ENCODE data around the gene RPH3AL. TPM values are rescaled to one million over a fixed set of nuclear protein-coding genes. Genes with fewer than 3 reads are reported as not detected.
"Not testable (repeated sequence)": the region's sequence is repeated elsewhere in the genome, so short reads cannot be mapped to it uniquely, and the experiment has no call there.

The RPH3AL gene
- total and polyA plus RNA-seq, 2 of the 8 experiments (the other 6 are each of a cell fraction or from before 2014, with no cell fraction given): 5.6 to 5.8 TPM

GRCh38 chr17:366657-367615 lies 14.3 kb upstream of the RPH3AL start:
- H2BK12ac ChIP-seq (ENCODE audit: low read depth, low read length); H3K56ac ChIP-seq (replicated peaks; ENCODE audit: insufficient read length, low read depth, low read length); DNase-seq (ENCODE audit: low read depth in 1 of 2, low spot score in 2 of 2); H4K5ac ChIP-seq (ENCODE audit: insufficient read length, low read depth, low read length); H3K79me2 ChIP-seq (ENCODE audit: control insufficient read depth in 1 of 2, insufficient read depth in 2 of 2, low read length in 2 of 2); H3K9me3 ChIP-seq (ENCODE audit: insufficient read depth in 2 of 2, low read depth in 1 of 2, low read length in 1 of 2); H3K79me1 ChIP-seq (ENCODE audit: low read depth, low read length); H3K4me2 ChIP-seq (ENCODE audit: insufficient read depth in 1 of 2, low read depth in 2 of 2, low read length in 2 of 2); H4K91ac ChIP-seq (replicated peaks; ENCODE audit: insufficient read length, low read length); H2AK5ac ChIP-seq (ENCODE audit: low read depth, low read length); CTCF ChIA-PET (ENCODE audit: partially characterized antibody); H3K9ac ChIP-seq (replicated peaks in 1 of 4; ENCODE audit: extremely low read depth in 1 of 4, low read depth in 3 of 4, low read length in 3 of 4); H3K36me3 ChIP-seq (ENCODE audit: control insufficient read depth in 2 of 4, insufficient read depth in 4 of 4, low read length in 3 of 4); H3K18ac ChIP-seq (ENCODE audit: extremely low read depth, low read length); H2AFZ ChIP-seq (ENCODE audit: low read length); H3K4me1 ChIP-seq (replicated peaks in 1 of 4; ENCODE audit: control insufficient read depth in 3 of 4, insufficient read depth in 4 of 4, low read length in 3 of 4); H2BK20ac ChIP-seq (ENCODE audit: low read length); H2BK120ac ChIP-seq (replicated peaks; ENCODE audit: low read depth, low read length); H3K23ac ChIP-seq (ENCODE audit: insufficient read length); H3K27me3 ChIP-seq (replicated peaks in 1 of 4; ENCODE audit: control insufficient read depth in 3 of 4, extremely low read depth in 1 of 4, insufficient read depth in 3 of 4, low read length in 3 of 4); H4K20me1 ChIP-seq (replicated peaks in 1 of 2; ENCODE audit: control insufficient read depth in 1 of 2, insufficient read depth in 2 of 2, low read length in 2 of 2); H3K4ac ChIP-seq (replicated peaks; ENCODE audit: insufficient read length, low read depth, low read length); H3K14ac ChIP-seq (ENCODE audit: insufficient read length); H2BK15ac ChIP-seq (ENCODE audit: low read length); FAIRE-seq; H3K23me2 ChIP-seq (ENCODE audit: low read depth, low read length); H2BK5ac ChIP-seq (ENCODE audit: low read depth, low read length); H4K8ac ChIP-seq (ENCODE audit: extremely low read depth, insufficient read depth, low read length); H3K27ac ChIP-seq (ENCODE audit: low read depth, low read length); H3K4me3 ChIP-seq (ENCODE audit: extremely low read depth in 1 of 4, insufficient read depth in 2 of 4, low read depth in 3 of 4, low read length in 4 of 4): not testable (repeated sequence)
- 87% methylated on average over 33 of the region's 33 CpGs; no CpG with 5 or more reads in 1 of the 2 experiments for WGBS, 2 experiments (ENCODE audit: extremely low coverage in 1 of 2, insufficient coverage in 1 of 2, insufficient read length in 1 of 2, insufficient replicate concordance in 2 of 2, low coverage in 1 of 2, low lambda C conversion rate in 2 of 2, missing lambda C conversion rate in 1 of 2)
- POLR2A ChIA-PET (ENCODE audit: partially characterized antibody): interaction anchor here (0.8 kb wide), 1 partner anchor 13 kb away, joined by 3 read pairs; no protein-coding TSS in a partner anchor

Measured in H1 (cell line).